Nephron (organoid): ENCODE measurements around the gene PDZD11.
"Not testable (repeated sequence)": the region's sequence is repeated elsewhere in the genome, so short reads cannot be mapped to it uniquely, and the experiment has no call there.

Source experiments
- H3K27ac Mint-ChIP-seq, 3 experiments: 2 replicates each; pipeline ENCODE4 v1.8.0; 2020; ENCODE audit warnings: mixed read lengths in 3 of 3, mild to moderate bottlenecking in 2 of 3, moderate library complexity in 1 of 3
- H3K27me3 Mint-ChIP-seq: 2 replicates; pipeline ENCODE4 v1.8.0; 2021; ENCODE audit warnings: low read depth, mild to moderate bottlenecking, moderate library complexity, mixed read lengths
- H3K36me3 Mint-ChIP-seq: 2 replicates; pipeline ENCODE4 v1.8.0; 2020; ENCODE audit warnings: low read depth, mixed read lengths
- H3K4me1 Mint-ChIP-seq: 2 replicates; pipeline ENCODE4 v1.8.0; 2020; ENCODE audit warnings: mixed read lengths
- H3K4me3 Mint-ChIP-seq, 3 experiments: 2 replicates each; pipeline ENCODE4 v1.8.0; 2020; ENCODE audit warnings: mild to moderate bottlenecking in 3 of 3, mixed read lengths in 3 of 3, moderate library complexity in 2 of 3
- H3K9me3 Mint-ChIP-seq: 2 replicates; pipeline ENCODE4 v1.8.0; 2020; ENCODE audit warnings: mixed read lengths
- TF ChIP-seq, protein P1 (sequence below), 3 experiments: fragments of 200-600 bp; sonication (generic); IDR thresholded peaks; one replicate each; pipeline ENCODE4 v1.5.0; 2021; ENCODE audit warnings: antibody characterized with exemption in 3 of 3; ENCODE audit not compliant: unreplicated experiment in 3 of 3

Gene PDZD11

DNA sequence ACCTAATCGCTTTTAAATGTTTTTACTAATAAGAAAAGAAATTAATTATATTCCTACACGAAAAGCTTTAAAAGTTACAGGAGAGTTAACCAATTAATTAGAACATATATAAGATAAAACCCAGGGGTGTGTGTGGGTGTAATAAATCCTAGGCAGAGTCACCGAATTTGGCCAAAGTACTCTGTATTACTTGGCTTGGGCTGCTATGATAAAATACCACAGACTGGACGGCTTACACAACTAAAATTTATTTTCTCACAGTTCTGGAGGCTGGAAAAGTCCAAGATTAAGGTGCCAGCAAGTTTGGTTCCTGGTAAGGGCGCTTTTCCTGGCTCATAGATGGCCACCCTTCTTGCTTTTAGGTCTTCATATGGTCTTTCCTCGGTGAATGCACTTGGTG lies 44.8 kb downstream of the PDZD11 start:
- Mint-ChIP-seq H3K9me3 (peaks cover 4% of the 10 kb centered on the region), H3K4me1 (no peaks in the 10 kb centered on the region), H3K27ac (no peak overlapping the region), H3K27me3 (no peaks in the 10 kb centered on the region), H3K4me3 (no peak overlapping the region), H3K36me3 (no peaks in the 10 kb centered on the region)
- TF ChIP-seq, protein P1, sequence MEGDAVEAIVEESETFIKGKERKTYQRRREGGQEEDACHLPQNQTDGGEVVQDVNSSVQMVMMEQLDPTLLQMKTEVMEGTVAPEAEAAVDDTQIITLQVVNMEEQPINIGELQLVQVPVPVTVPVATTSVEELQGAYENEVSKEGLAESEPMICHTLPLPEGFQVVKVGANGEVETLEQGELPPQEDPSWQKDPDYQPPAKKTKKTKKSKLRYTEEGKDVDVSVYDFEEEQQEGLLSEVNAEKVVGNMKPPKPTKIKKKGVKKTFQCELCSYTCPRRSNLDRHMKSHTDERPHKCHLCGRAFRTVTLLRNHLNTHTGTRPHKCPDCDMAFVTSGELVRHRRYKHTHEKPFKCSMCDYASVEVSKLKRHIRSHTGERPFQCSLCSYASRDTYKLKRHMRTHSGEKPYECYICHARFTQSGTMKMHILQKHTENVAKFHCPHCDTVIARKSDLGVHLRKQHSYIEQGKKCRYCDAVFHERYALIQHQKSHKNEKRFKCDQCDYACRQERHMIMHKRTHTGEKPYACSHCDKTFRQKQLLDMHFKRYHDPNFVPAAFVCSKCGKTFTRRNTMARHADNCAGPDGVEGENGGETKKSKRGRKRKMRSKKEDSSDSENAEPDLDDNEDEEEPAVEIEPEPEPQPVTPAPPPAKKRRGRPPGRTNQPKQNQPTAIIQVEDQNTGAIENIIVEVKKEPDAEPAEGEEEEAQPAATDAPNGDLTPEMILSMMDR (IDR thresholded peaks at IDR 0.05; ENCODE audit: unreplicated experiment in 3 of 3), result no peak

DNA sequence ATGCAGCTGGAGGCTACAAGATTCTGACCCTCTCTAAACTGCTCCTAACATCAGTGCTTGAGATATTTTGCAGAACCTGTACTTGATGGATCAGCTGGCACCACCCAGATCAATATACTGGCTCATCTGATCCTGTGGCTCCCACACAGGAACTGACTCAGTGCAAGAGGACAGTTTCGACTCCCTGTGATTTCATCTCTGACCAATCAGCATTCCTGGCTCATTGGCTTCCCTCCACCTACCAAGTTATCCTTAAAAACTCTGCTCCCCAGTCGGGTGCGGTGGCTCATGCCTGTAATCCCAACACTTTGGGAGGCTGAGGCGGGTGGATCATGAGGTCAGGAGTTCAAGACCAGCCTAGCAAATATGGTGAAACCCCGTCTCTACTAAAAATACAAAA lies 46.1 kb downstream of the PDZD11 start:
- not testable (repeated sequence) for H3K4me1 Mint-ChIP-seq, H3K27ac Mint-ChIP-seq, H3K27me3 Mint-ChIP-seq, H3K9me3 Mint-ChIP-seq, H3K36me3 Mint-ChIP-seq, H3K4me3 Mint-ChIP-seq

DNA sequence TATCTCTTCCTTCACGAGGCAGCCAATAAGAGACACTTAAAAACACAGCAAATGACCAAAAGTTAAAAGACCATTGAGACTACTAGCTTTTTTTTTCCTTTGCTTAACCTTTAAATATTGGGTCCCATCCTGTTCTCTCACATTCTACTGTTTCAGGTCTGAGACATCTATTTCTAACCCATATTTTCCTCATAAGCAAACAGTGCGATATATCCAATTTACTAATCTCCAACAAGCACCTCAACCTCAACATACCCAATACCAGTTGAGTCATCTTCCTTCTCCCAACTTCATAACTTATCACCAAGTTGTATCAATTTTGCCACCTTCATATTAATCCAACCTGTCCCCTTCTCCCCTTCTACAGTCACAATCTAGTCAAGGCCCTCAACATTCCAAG lies 48.2 kb downstream of the PDZD11 start:
- Mint-ChIP-seq H3K4me1 (no peaks in the 10 kb centered on the region), H3K27ac (no peak overlapping the region), H3K27me3 (no peaks in the 10 kb centered on the region), H3K36me3 (no peaks in the 10 kb centered on the region), H3K9me3 (peaks cover 3% of the 10 kb centered on the region), H3K4me3 (no peak overlapping the region)
- TF ChIP-seq, protein P1 (IDR thresholded peaks at IDR 0.05; ENCODE audit: unreplicated experiment in 3 of 3), result no peak

DNA sequence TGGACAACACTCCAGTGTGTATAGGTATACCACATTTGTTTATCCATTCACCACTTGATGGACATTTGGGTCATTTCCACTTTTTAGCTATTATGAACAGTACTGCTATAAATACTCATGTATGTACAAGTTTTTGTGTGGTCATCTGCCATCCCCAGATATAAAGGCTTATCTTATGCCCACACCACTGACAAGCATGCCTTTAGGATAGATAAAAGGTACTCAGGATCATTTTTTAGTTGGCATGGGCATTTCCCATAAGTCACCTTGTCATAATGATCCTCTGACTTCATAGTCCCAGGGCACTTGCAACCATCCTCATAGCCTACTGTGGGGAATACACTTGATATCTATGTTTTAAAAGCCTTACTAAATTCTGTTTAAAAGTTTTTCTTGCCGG lies 49.0 kb downstream of the PDZD11 start:
- Mint-ChIP-seq H3K27ac (no peak overlapping the region), H3K27me3 (no peaks in the 10 kb centered on the region), H3K4me3 (no peak overlapping the region), H3K9me3 (peaks cover 3% of the 10 kb centered on the region), H3K36me3 (no peaks in the 10 kb centered on the region), H3K4me1 (no peaks in the 10 kb centered on the region)
- TF ChIP-seq, protein P1 (IDR thresholded peaks at IDR 0.05; ENCODE audit: unreplicated experiment in 3 of 3), result no peak
